Mammary epithelial cell (primary cell): ENCODE measurements around the gene LRP6.

Experiments used
- EZH2 ChIP-seq: IDR thresholded peaks from 2 replicates; pipeline ENCODE4 v1.6.1; 2012; ENCODE audit warnings: low read length, inconsistent platforms, borderline replicate concordance
- TF ChIP-seq, protein P1 (sequence below), 2 donors: IDR thresholded peaks in 1 of 2; conservative IDR thresholded peaks in 1 of 2; 2 replicates each; pipeline ENCODE4 v1.5.1; 2011 to 2012; ENCODE audit warnings: inconsistent platforms in 2 of 2, low read length in 2 of 2, mild to moderate bottlenecking in 2 of 2, control low read depth in 1 of 2, low read depth in 1 of 2; ENCODE audit not compliant: insufficient read depth in 1 of 2; ENCODE audit errors: extremely low read depth in 1 of 2

GRCh38 chr12:12181511-12181910 is 85.3 kb downstream of the LRP6 start:
- TF ChIP-seq, protein P1, sequence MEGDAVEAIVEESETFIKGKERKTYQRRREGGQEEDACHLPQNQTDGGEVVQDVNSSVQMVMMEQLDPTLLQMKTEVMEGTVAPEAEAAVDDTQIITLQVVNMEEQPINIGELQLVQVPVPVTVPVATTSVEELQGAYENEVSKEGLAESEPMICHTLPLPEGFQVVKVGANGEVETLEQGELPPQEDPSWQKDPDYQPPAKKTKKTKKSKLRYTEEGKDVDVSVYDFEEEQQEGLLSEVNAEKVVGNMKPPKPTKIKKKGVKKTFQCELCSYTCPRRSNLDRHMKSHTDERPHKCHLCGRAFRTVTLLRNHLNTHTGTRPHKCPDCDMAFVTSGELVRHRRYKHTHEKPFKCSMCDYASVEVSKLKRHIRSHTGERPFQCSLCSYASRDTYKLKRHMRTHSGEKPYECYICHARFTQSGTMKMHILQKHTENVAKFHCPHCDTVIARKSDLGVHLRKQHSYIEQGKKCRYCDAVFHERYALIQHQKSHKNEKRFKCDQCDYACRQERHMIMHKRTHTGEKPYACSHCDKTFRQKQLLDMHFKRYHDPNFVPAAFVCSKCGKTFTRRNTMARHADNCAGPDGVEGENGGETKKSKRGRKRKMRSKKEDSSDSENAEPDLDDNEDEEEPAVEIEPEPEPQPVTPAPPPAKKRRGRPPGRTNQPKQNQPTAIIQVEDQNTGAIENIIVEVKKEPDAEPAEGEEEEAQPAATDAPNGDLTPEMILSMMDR (conservative IDR thresholded peaks at IDR 0.05 in 1 of 2, IDR thresholded peaks at IDR 0.05 in 1 of 2; ENCODE audit: extremely low read depth in 1 of 2, insufficient read depth in 1 of 2, low read depth in 1 of 2, low read length in 2 of 2) = no peak
- no peak for TF ChIP-seq EZH2
